A549 (cell line): Measurements from ENCODE around the gene XPC.

ENCODE experiments used
- CTCF ChIP-seq: fragments of >200 bp; sonication (Bioruptor Twin); formaldehyde crosslinking; IDR thresholded peaks from 3 replicates; pipeline ENCODE4 v1.5.1; 2016
- EP300 ChIP-seq, 2 experiments: fragments of >200 bp; sonication (Bioruptor Twin); formaldehyde crosslinking; IDR thresholded peaks; 2 replicates in 1 of 2; 3 replicates in 1 of 2; pipeline ENCODE4 v1.6.1; 2016 to 2017
- HDAC2 ChIP-seq: fragments of 200-600 bp; sonication (generic); IDR thresholded peaks from 2 replicates; pipeline ENCODE4 v1.6.1; 2016
- NFE2L2 ChIP-seq: fragments of 150-350 bp; conservative IDR thresholded peaks from 2 replicates; pipeline ENCODE4 v1.6.1; 2014; ENCODE audit warnings: low read length
- POLR2A ChIP-seq: IDR thresholded peaks from 2 replicates; pipeline ENCODE4 v1.6.1; 2012; ENCODE audit warnings: mild to moderate bottlenecking, low read length
- RAD21 ChIP-seq, 2 experiments: fragments of >200 bp in 1 of 2; sonication (Bioruptor Twin) in 1 of 2; formaldehyde crosslinking in 1 of 2; IDR thresholded peaks in 1 of 2; conservative IDR thresholded peaks in 1 of 2; 2 replicates in 1 of 2; 3 replicates in 1 of 2; pipeline ENCODE4 v1.6.1; 2012 to 2018; ENCODE audit warnings: inconsistent platforms in 1 of 2

- no peak for TF ChIP-seq EP300 (IDR thresholded peaks at IDR 0.05)
- no peak for TF ChIP-seq CTCF
- no peak for TF ChIP-seq NFE2L2
- no peak for TF ChIP-seq HDAC2
- no peak for TF ChIP-seq RAD21 (conservative IDR thresholded peaks at IDR 0.05 in 1 of 2, IDR thresholded peaks at IDR 0.05 in 1 of 2)
- no peak for TF ChIP-seq POLR2A
Measured at GRCh38 chr3:14130707-14131106, 47.7 kb downstream of the XPC start.
